Uterus (tissue), 2 donors: Measurements from ENCODE around the gene PORCN.

ENCODE experiments used
- POLR2A ChIP-seq, 2 donors: fragments of 450-650 bp; IDR thresholded peaks; one replicate each; pipeline ENCODE4 v1.6.1; 2016; ENCODE audit warnings: antibody characterized with exemption in 2 of 2, mild to moderate bottlenecking in 1 of 2, moderate library complexity in 1 of 2
- TF ChIP-seq, protein P1 (sequence below), 4 experiments: fragments of 200-600 bp in 2 of 4; fragments of 450-650 bp in 2 of 4; sonication (generic) in 2 of 4; IDR thresholded peaks; one replicate each; pipeline ENCODE4 v1.5.1; 2016 to 2019; ENCODE audit warnings: antibody characterized with exemption in 4 of 4, mild to moderate bottlenecking in 2 of 4, moderate library complexity in 1 of 4

DNA sequence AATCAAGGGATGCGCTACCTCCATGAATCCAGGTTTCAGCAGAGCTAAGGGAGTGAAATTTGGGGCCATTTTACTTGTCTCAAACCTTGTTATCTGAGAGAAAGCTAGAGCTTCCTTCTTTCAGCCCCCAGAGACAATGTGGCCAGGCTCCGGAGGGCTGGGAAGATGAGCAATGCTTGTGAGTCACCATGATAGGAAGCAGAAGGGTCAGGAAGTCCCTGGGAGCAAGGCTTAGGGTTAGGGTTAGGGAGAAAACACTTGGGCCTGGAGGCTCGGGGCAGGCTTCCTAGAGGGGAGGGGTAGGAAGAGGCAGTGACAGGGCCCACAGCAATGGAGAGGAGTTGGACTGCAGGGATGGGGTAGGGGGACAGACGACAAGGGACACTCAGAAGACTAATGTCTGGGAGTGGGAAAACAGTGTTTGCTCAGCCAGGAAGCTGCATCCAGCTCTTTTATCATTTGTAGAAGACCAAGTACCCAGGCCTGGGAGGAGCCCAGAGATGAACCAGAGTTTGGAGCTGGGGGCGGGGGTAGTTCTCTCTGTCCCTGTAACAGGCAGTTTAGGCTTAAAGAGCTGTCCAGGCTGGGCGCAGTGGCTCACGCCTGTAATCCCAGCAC lies 16.4 kb upstream of the PORCN start:
- TF ChIP-seq, protein P1, sequence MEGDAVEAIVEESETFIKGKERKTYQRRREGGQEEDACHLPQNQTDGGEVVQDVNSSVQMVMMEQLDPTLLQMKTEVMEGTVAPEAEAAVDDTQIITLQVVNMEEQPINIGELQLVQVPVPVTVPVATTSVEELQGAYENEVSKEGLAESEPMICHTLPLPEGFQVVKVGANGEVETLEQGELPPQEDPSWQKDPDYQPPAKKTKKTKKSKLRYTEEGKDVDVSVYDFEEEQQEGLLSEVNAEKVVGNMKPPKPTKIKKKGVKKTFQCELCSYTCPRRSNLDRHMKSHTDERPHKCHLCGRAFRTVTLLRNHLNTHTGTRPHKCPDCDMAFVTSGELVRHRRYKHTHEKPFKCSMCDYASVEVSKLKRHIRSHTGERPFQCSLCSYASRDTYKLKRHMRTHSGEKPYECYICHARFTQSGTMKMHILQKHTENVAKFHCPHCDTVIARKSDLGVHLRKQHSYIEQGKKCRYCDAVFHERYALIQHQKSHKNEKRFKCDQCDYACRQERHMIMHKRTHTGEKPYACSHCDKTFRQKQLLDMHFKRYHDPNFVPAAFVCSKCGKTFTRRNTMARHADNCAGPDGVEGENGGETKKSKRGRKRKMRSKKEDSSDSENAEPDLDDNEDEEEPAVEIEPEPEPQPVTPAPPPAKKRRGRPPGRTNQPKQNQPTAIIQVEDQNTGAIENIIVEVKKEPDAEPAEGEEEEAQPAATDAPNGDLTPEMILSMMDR (IDR thresholded peaks at IDR 0.05): no peak
- no peak for TF ChIP-seq POLR2A (IDR thresholded peaks at IDR 0.05)
